ENCODE data around the gene ST3GAL3.

Gene ST3GAL3

GRCh38 chr1:43880604-43881003 is 173.3 kb downstream of the ST3GAL3 start:
- FAIRE-seq, result no peak

GRCh38 chr1:43881415-43881814 is 174.1 kb downstream of the ST3GAL3 start:
- no peak for FAIRE-seq

- no peak for FAIRE-seq
Measured at GRCh38 chr1:43882763-43883162, 175.4 kb downstream of the ST3GAL3 start.

- no peak for FAIRE-seq
Measured at GRCh38 chr1:43883321-43883720, 176.0 kb downstream of the ST3GAL3 start.

- no peak for FAIRE-seq
Measured at GRCh38 chr1:43885279-43885801, 178.0 kb downstream of the ST3GAL3 start.

GRCh38 chr1:43887748-43888147 is 180.4 kb downstream of the ST3GAL3 start:
- no peak for FAIRE-seq

- no peak for FAIRE-seq
Measured at GRCh38 chr1:43890815-43891214, 183.5 kb downstream of the ST3GAL3 start.

- FAIRE-seq, result no peak
Measured at GRCh38 chr1:43893006-43893405, 185.7 kb downstream of the ST3GAL3 start.

GRCh38 chr1:43898981-43899380 is 191.6 kb downstream of the ST3GAL3 start:
- FAIRE-seq, result no peak

- no peak for FAIRE-seq
Measured at GRCh38 chr1:43900386-43900785, 193.1 kb downstream of the ST3GAL3 start.

- FAIRE-seq, result no peak
Measured at GRCh38 chr1:43901196-43901961, 194.0 kb downstream of the ST3GAL3 start.

- no peak for FAIRE-seq
Measured at GRCh38 chr1:43902058-43902831, 194.9 kb downstream of the ST3GAL3 start.

GRCh38 chr1:43904660-43905551 is 197.6 kb downstream of the ST3GAL3 start:
- no peak for FAIRE-seq

- no peak for FAIRE-seq
Measured at GRCh38 chr1:43908226-43908625, 200.9 kb downstream of the ST3GAL3 start.

GRCh38 chr1:43908858-43909257 is 201.5 kb downstream of the ST3GAL3 start:
- FAIRE-seq, result no peak

- FAIRE-seq, result no peak
Measured at GRCh38 chr1:43910343-43910742, 203.0 kb downstream of the ST3GAL3 start.

GRCh38 chr1:43912607-43913006 is 205.3 kb downstream of the ST3GAL3 start:
- no peak for FAIRE-seq

- no peak for FAIRE-seq
Measured at GRCh38 chr1:43913051-43913501, 205.7 kb downstream of the ST3GAL3 start.

- FAIRE-seq, result no peak
Measured at GRCh38 chr1:43913666-43914360, 206.5 kb downstream of the ST3GAL3 start.

GRCh38 chr1:43914576-43915525 is 207.5 kb downstream of the ST3GAL3 start:
- FAIRE-seq, result no peak

- no peak for FAIRE-seq
Measured at GRCh38 chr1:43919906-43920305, 212.6 kb downstream of the ST3GAL3 start.
